Hematopoietic multipotent progenitor cell treated with erythropoietin and hydrocortisone succinate and interleukin-3 and kit ligand, for 17 days (in vitro differentiated cells): Measurements from ENCODE around the gene TECPR2.
"Not testable (repeated sequence)": the region's sequence is repeated elsewhere in the genome, so short reads cannot be mapped to it uniquely, and the experiment has no call there.

Experiments
- DNase-seq: peaks from one replicate; pipeline ENCODE4 v3.0.0-alpha.2; 2015; ENCODE audit warnings: low spot score

The TECPR2 gene

GRCh38 chr14:102528431-102529170 lies 165.9 kb downstream of the TECPR2 start:
- DNase-seq = no peak

DNA sequence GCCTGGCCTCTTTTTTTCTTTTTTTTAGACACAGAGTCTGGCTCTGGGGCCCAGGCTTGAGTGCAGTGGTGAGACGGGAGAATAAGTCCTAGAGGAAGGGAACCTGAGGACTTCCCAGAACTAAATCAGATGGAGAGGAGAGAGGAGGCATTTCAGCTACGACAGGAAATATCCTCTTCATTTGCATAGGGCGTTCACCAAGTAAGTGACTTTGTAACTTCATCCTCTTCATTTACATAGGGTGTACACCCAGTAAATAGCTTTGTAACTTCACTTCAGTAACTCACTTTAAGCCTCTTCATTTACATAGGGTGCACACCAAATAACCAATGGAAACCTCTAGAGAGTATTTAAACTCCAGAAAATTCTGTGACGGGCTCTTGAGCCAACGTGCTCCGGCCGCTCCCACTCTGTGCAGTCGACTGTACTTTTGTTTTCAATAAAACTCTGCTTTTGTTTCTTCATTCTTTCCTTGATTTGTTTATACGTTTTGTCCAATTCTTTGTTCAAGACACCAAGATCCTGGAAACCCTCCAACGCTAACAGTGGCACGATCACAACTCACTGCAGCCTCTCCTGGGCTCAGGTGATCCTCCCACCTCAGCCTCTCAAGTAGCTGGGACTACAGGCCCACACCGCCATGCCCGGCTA lies 168.2 kb downstream of the TECPR2 start:
- DNase-seq = peak; percentile 69

- no peak for DNase-seq
Observed at GRCh38 chr14:102532204-102532658, 169.5 kb downstream of the TECPR2 start.

- no peak for DNase-seq
Observed at GRCh38 chr14:102537981-102538601, 175.3 kb downstream of the TECPR2 start.

DNA sequence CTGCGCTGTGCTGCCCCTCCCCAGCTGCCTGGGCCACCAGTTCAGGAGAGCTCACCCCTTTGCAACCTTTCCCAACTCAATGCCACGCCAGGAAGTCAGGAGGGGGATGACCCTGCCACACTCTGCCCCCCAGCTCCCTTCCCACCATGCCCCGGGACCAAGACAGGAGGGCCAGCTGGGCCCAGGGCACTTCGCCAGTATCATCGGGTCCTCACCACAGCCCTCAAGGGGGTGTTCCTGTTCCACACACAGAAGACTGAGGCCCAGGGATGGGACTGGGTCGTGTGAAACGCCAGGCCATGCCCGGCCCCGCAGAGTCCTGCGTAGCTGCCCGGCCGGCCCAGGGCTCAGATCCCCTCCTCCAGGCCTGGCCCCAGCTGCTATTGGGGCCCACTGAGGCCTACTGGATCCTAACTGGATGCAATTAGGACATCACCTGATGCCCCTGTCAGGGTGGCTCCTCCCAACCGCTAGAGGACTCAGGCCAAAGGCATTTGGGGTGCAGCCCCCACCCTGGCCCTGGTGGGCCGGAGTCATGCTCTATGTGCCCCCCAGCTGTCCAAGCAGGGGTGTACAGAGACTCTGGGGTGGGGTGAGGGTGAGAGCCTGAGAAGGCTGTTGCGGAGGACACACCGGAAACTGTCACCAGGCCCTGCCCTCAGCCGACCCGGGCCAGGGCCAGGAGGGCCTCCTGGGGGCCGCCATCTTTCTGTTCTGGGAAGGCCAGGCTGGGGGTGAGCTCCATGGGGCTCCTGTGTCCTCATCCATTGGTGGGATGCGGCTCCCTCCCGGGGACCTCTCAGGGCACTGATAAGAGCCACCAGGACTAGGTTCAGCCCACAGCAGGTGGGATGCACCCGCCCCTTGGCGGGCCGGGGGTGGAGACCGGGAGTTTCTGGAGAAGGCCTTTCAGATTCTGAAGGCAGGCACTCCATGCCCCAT lies 176.1 kb downstream of the TECPR2 start:
- DNase-seq = no peak

GRCh38 chr14:102539544-102540314 lies 177.0 kb downstream of the TECPR2 start:
- no peak for DNase-seq

DNA sequence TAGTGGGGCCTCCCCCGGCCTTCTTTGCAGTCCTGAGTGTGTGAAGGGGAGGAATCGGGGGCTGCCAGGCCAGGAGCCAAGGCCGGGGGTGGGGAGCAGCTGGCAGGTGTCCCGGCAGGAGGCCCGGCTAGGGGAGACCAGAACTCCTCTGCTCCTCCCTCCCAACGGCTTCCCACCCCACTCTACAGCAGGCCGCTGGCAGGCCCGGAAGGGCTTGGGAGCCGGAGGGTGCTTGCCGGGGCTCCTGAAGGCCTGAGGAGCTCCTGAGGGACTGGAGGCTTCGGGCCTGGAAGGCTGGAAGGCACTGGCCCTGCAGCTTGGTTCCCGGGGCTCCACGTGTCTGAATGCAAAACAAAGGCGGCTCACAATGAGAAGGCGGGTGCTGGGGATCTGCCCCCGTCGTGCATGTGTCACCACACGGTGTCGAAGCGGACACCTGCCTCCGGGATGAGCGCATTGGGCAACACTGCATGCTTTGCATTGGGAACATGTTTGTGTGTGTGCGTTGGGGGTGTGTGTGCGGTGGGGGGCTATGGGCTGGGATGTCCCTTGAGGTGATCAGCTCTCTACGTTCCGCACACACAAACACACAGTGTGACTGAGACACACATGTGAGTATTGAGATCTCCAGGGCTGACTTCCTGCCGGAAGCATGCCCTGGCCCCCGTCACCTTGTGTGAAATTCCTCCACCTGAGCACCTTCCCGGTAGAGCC lies 177.7 kb downstream of the TECPR2 start:
- no peak for DNase-seq

DNA sequence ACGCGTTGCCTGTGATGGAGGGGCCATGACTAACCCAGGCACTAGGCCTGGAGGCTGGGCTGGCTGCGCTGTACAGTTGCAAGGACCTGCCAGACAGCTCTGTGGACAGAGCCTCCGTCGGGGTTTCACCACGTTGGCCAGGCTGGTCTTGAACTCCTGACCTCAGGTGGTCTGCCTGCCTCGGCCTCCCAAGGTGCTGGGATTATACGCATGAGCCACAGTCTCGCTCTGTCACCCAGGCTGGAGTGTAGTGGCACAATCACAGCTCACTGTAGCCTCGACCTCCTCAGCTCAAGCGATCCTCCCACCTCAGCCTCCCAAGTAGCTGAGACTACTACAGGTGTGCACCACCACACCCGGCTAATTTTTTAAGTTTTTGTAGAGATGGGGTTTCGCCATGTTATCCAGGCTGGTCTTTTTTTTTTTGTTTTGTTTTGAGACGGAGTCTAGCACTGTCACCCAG lies 178.3 kb downstream of the TECPR2 start:
- not testable (repeated sequence) for DNase-seq

DNA sequence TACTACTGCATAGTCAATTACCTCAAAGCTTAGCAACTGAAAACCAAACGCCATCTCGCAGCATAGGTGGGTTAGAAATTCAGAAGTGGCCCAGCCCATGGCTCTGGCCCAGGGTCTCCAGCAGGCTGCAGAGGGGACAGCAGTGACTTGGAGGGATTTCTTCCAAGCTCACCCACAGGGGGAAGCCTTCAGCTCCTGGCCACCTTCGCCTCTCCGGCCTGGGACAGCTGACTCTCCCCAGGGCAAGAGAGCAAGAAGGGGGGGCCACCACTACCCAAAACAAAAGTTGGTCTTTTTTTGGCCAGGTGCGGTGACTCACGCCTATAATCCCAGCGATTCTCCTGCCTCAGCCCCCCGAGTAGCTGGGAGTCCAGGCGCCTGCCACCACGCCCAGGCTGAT lies 179.0 kb downstream of the TECPR2 start:
- DNase-seq = no peak

- DNase-seq = no peak
Observed at GRCh38 chr14:102544046-102544746, 181.5 kb downstream of the TECPR2 start.

DNA sequence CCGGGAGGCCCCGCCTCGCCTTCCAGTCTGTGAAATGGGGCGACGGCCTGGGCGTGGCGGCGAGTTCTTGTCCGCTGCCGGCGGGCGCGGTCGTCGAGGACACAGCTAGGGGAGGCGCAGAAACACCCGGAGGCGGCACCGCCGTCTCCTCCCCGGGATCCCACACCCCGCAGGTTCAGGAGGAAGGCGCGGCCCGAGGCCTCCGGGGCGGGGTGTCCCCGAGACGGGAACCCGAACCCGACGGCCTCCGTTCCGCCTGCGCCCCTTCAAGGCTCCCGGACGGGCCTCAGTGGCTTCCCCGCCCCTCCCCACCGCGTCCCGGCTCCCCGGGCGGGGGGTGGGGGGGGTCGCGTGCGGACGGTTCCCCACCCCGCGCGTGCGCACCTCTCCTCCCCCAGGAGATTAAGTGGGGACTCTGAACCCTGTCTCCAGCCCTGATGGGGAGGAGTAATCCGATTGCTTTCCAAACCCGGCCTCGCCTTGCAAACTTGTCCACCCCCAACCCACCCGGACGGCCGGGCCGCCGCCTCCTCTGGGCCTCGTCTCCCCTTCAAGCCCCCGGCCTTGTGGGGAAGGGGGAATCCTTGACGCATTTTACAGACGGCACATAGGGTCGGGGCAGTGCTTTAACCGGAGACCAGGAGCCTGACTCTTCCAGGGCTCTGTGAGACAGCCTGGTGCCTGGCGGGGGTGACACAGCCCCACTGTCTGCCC lies 182.2 kb downstream of the TECPR2 start:
- peak; percentile 53 for DNase-seq

- DNase-seq = no peak
Observed at GRCh38 chr14:102545461-102546265, 182.9 kb downstream of the TECPR2 start.

DNA sequence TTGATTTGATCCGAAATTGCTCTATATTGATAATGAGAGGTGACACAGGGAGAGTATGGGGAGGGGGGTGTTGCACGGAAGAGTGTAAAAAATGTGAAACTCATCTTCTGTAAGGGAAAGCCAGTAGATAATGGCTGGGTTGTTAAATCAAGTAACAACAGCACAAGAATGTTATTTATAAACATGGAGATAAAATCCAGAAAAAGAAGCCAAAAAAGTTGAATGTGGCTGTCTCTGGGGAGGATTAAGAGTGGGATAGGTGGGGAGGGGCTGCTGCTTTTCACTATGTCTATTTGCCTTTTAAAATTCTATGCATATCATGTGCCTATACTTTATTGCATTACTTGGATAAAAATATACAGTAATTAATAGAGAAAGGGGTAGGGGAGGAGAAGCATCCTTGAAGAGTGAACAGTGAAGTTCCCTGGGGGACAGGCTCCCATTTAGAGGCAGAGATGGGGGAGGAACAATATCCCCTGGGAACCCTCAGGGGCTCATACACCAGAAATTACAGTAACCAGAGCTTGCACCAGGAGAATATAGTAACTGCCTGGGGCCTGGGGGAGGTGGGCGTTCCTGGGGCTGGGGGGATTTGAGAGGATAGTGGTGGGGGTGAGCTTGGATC lies 186.0 kb downstream of the TECPR2 start:
- DNase-seq = no peak

GRCh38 chr14:102550927-102551401 lies 188.2 kb downstream of the TECPR2 start:
- not testable (repeated sequence) for DNase-seq
